Adrenal gland (tissue), 12 donors: Measurements from ENCODE around the gene SH3BP2. TPM values are rescaled to one million over a fixed set of nuclear protein-coding genes. Genes with fewer than 3 reads are reported as not detected.

Experiments used
- DNase-seq, 7 donors: peaks; one replicate each; pipeline ENCODE4 v3.0.0-alpha.2; 2019 to 2020
- H3K27ac ChIP-seq, 5 donors: fragments of 200-600 bp; sonication (generic) in 4 of 5; 1 replicate in 3 of 5; 2 replicates in 2 of 5; pipeline versions ENCODE4 v1.5.1 to v1.8.0; 2016 to 2020; ENCODE audit warnings: mild to moderate bottlenecking in 1 of 5
- H3K27me3 ChIP-seq: fragments of 200-600 bp; 2 replicates; pipeline ENCODE4 v1.8.0; 2021
- H3K36me3 ChIP-seq, 2 donors: fragments of 200-600 bp; replicated peaks in 1 of 2; 1 replicate in 1 of 2; 2 replicates in 1 of 2; pipeline versions ENCODE4 v1.5.1 to v1.8.0; 2018 to 2022
- H3K4me1 ChIP-seq, 2 donors: fragments of 200-600 bp; replicated peaks in 1 of 2; 1 replicate in 1 of 2; 2 replicates in 1 of 2; pipeline versions ENCODE4 v1.5.1 to v1.8.0; 2018 to 2021
- H3K4me3 ChIP-seq, 4 donors: fragments of 200-600 bp; sonication (generic) in 3 of 4; one replicate each; pipeline ENCODE4 v1.5.1; 2016 to 2018
- H3K9me3 ChIP-seq, 3 donors: fragments of 200-600 bp; sonication (generic) in 1 of 3; replicated peaks in 1 of 3; 1 replicate in 2 of 3; 2 replicates in 1 of 3; pipeline versions ENCODE4 v1.5.1 to v1.8.0; 2016 to 2021
- CTCF ChIP-seq, 6 experiments: fragments of 450-650 bp in 4 of 6; fragments of 200-600 bp in 2 of 6; sonication (generic) in 1 of 6; IDR thresholded peaks; 1 replicate in 5 of 6; 2 replicates in 1 of 6; pipeline versions ENCODE4 v1.5.1 to v1.8.0; 2016 to 2021; ENCODE audit warnings: antibody characterized with exemption in 6 of 6, mild to moderate bottlenecking in 2 of 6, moderate library complexity in 1 of 6
- POLR2A ChIP-seq, 2 donors: fragments of 450-650 bp; IDR thresholded peaks; one replicate each; pipeline ENCODE4 v1.6.1; 2017; ENCODE audit warnings: antibody characterized with exemption in 2 of 2, mild to moderate bottlenecking in 2 of 2, moderate library complexity in 1 of 2
- WGBS, 4 donors: extraction: QIAGEN DNeasy Blood & Tissue Kit in 2 of 4; methylation state at CpG; one replicate each; pipeline versions ENCODE4 v1.1.5 to v1.1.7; 2013 to 2017; 5-methylcytosine and 5-hydroxymethylcytosine counted together
- intact Hi-C, 2 donors: fragments of 100-400 bp; cut with DNase I; formaldehyde crosslinking; loops; one replicate each; pipeline versions ENCODE4 v1.14.1 to v1.15.0; 2022 to 2023
- polyA plus RNA-seq, 3 donors: library from polyadenylated mRNA; stranded (reverse); fragments of 200-250 nt in 2 of 3; fragments of 350-450 nt in 1 of 3; fragmentation: Illumina TruSeq in 1 of 3; extraction: RNeasy Lipid Tissue Mini Kit (QIAGEN cat#74804) in 1 of 3; gene quantifications; one replicate each; pipeline ENCODE4 v1.2.3, GENCODE V29; 2013 to 2014
- total RNA-seq, 9 donors: library from RNA; depleted of rRNA in 4 of 9; stranded (reverse); fragments of >200 nt in 4 of 9; fragments of 120-200 nt in 1 of 9; fragmentation: NEBNext Ultra II Directional in 1 of 9; extraction: Animal tissue kit (Norgen Biotek cat#: 25700) in 1 of 9; gene quantifications; one replicate each; pipeline versions ENCODE4 v1.1.0 to v1.2.4, GENCODE V29; 2013 to 2023
- donor health status: healthy with polysubstance abuse.
- donor health status: Bipolar disorder and iron deficiency.
- donor health status: DM: yes; HTN: yes; CAD: no.
- donor health status: DM: no; HTN: no; CAD: no.
- donor health status: DM: no; HTN: no; CAD: no.
- donor health status: DM: yes; HTN: yes; CAD: no.

SH3BP2 gene
- total and polyA plus RNA-seq, 12 donors, result 7.7 to 160 (median 36.3) TPM

DNA sequence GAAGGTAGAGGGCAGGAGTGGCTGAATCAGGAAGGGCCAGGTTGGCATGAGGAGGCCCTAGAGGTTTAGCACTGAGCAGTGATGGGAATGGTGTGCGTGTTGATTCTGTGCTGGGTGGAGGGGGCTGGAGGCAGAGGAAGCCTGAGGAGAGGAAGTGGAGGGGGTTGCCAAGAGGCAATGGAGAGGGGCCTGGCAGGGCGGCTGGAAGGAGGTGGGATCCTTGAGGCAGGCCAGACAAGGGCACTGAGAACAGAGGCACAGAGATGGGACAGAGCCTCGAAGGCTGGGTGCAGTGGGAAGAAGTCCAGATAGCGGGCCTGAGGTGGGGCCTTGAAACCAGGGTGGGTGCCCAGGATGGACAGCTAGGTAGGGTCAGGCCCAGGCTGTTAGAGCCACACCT, 24.3 kb downstream of the SH3BP2 start:
- intact Hi-C loops, result no loop called here
- peaks cover 0 to 6% of the 10 kb centered on the region in 2 donors for H3K36me3 ChIP-seq
- peaks cover 5 to 19% of the 10 kb centered on the region in 2 donors for H3K4me1 ChIP-seq
- H3K9me3 ChIP-seq, result peaks cover 0 to 6% (median 0%) of the 10 kb centered on the region in 3 donors
- TF ChIP-seq CTCF (IDR thresholded peaks at IDR 0.05), result no peak
- no peak for TF ChIP-seq POLR2A (IDR thresholded peaks at IDR 0.05)
- no peak overlapping the region for H3K4me3 ChIP-seq
- DNase-seq, result no peak
- no peaks in the 10 kb centered on the region for H3K27me3 ChIP-seq
- 60 to 84% (median 73%) methylated on average over 4 of the region's 4 CpGs for WGBS, 4 donors
- no peak overlapping the region for H3K27ac ChIP-seq

GRCh38 chr4:2817701-2818350, 24.9 kb downstream of the SH3BP2 start:
- 0 to 29% (median 10%) methylated on average over 5 to 64 of the region's 65 CpGs for WGBS, 4 donors
- Histone ChIP-seq H3K4me3 (peak overlapping the region in 1 of 4 donors; percentile 67), H3K27ac (peak overlapping the region in 1 of 5 donors; percentile 50), H3K9me3 (peaks cover 0 to 6% (median 0%) of the 10 kb centered on the region in 3 donors), H3K27me3 (no peaks in the 10 kb centered on the region), H3K4me1 (peaks cover 5 to 19% of the 10 kb centered on the region in 2 donors), H3K36me3 (peaks cover 0 to 7% of the 10 kb centered on the region in 2 donors)
- intact Hi-C loops, result no loop called here
- DNase-seq, result no peak
- no peak for TF ChIP-seq CTCF (IDR thresholded peaks at IDR 0.05)
- TF ChIP-seq POLR2A (IDR thresholded peaks at IDR 0.05), result no peak

- 4 to 20% (median 7%) methylated on average over 10 to 54 of the region's 54 CpGs for WGBS, 4 donors
- no peak for TF ChIP-seq CTCF (IDR thresholded peaks at IDR 0.05)
- TF ChIP-seq POLR2A (IDR thresholded peaks at IDR 0.05), result no peak
- intact Hi-C loops, result no loop called here
- H3K27ac ChIP-seq, result peak overlapping the region in 1 of 5 donors; percentile 50
- peaks cover 5 to 19% of the 10 kb centered on the region in 2 donors for H3K4me1 ChIP-seq
- H3K27me3 ChIP-seq, result no peaks in the 10 kb centered on the region
- DNase-seq, result no peak
- peaks cover 0 to 14% of the 10 kb centered on the region in 2 donors for H3K36me3 ChIP-seq
- H3K4me3 ChIP-seq, result peak overlapping the region in 2 of 4 donors; percentile 28 to 67
- peaks cover 0 to 6% (median 0%) of the 10 kb centered on the region in 3 donors for H3K9me3 ChIP-seq
These were observed 25.6 kb downstream of the SH3BP2 start for GRCh38 chr4:2818351-2818939.

DNA sequence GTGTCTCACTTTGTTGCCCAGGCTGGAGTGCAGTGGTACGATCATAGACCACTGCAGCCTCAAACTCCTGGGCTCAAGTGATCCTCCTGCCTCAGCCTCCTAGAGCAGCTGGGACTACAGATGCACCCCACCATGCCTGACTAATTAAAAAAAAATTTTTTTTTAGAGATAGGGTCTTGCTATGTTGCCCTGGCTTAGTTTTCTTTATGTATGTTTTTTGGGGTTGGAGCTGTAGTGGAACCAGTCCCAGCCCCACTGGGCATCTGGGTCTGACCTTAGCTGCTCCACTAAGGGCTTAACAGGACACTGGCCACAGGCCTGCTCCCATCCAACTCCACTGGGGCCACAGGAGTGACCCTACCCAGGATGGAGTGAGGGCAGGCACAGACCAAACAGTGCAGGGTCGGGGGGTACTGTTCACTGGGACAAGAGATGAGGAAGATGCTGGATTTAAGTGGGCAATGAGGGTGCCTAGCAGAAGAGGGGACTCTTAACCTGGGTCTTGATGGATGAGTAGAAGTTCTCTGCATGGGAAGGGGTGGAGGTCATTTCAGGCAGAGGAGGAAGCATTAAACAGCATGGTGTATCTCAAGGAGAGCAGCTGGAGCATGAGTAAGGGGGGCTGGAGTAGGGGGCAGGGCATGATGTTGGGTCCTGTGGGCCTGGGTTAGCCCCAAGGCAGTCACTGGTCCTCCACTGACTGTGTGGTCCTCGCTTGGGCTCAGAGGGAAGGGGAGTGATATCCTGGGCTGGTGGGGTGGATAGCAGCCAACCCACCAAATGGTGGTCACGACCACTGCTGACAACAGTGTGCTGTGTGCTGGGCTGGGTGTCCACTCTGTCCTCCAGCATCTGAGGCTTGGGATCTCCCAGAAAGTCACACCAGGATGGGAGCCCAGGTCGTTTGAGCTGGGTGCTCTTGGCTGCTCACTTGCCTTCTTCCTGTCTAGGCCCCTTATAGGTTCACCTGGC, 26.6 kb downstream of the SH3BP2 start:
- no peak for TF ChIP-seq POLR2A (IDR thresholded peaks at IDR 0.05)
- no peak for TF ChIP-seq CTCF (IDR thresholded peaks at IDR 0.05)
- no peaks in the 10 kb centered on the region for H3K27me3 ChIP-seq
- H3K4me1 ChIP-seq, result peaks cover 5 to 19% of the 10 kb centered on the region in 2 donors
- no peak overlapping the region for H3K27ac ChIP-seq
- H3K36me3 ChIP-seq, result peaks cover 0 to 24% of the 10 kb centered on the region in 2 donors
- H3K9me3 ChIP-seq, result peaks cover 0 to 6% (median 0%) of the 10 kb centered on the region in 3 donors
- no peak overlapping the region for H3K4me3 ChIP-seq
- intact Hi-C loops, result no loop called here
- no peak for DNase-seq
- WGBS, 4 donors, result 85 to 96% (median 91%) methylated on average over 5 of the region's 5 CpGs
